Measurements from ENCODE around the gene CLSTN3.
A peak's percentile ranks its signal among the peaks of the same experiment; 100 is the strongest.

CLSTN3 gene

GRCh38 chr12:7128681-7129286 is 1.4 kb upstream of the CLSTN3 start, which contains the start of gene RBP5:
TSS of gene RBP5 (minus strand) at chr12:7128889. CDS start at chr12:7128775, 114 bp downstream.
- no peak for DNase-seq

GRCh38 chr12:7129287-7129871 is 792 bp upstream of the CLSTN3 start:
- no peak for DNase-seq

GRCh38 chr12:7130701-7131501 is 730 bp downstream of the CLSTN3 start:
- peak in 3 of 5 experiments; percentile 26 to 72 (median 51) for DNase-seq

- peak in 2 of 5 experiments; percentile 32 to 88 for DNase-seq
Measured at GRCh38 chr12:7131502-7131866, 1.3 kb downstream of the CLSTN3 start.

- DNase-seq: no peak
Measured at GRCh38 chr12:7134396-7135166, 4.4 kb downstream of the CLSTN3 start.

- no peak for DNase-seq
Measured at GRCh38 chr12:7136071-7136470, 5.9 kb downstream of the CLSTN3 start.

- DNase-seq: no peak
Measured at GRCh38 chr12:7136676-7137075, 6.5 kb downstream of the CLSTN3 start.

- DNase-seq: no peak
Measured at GRCh38 chr12:7137908-7138307, 7.7 kb downstream of the CLSTN3 start.

GRCh38 chr12:7139200-7139599 is 9.0 kb downstream of the CLSTN3 start:
- DNase-seq: no peak

GRCh38 chr12:7141351-7142005 is 11.3 kb downstream of the CLSTN3 start:
- no peak for DNase-seq

GRCh38 chr12:7142056-7142644 is 12.0 kb downstream of the CLSTN3 start:
- peak in 4 of 5 experiments; percentile 13 to 53 (median 39) for DNase-seq

GRCh38 chr12:7142809-7143465 is 12.8 kb downstream of the CLSTN3 start:
- DNase-seq: no peak

GRCh38 chr12:7143564-7143963 is 13.4 kb downstream of the CLSTN3 start:
- no peak for DNase-seq

GRCh38 chr12:7144414-7145120 is 14.4 kb downstream of the CLSTN3 start:
- peak in 1 of 5 experiments; percentile 36 for DNase-seq

GRCh38 chr12:7145671-7146070 is 15.5 kb downstream of the CLSTN3 start:
- DNase-seq: no peak

GRCh38 chr12:7146228-7146627 is 16.1 kb downstream of the CLSTN3 start:
- no peak for DNase-seq

- DNase-seq: no peak
Measured at GRCh38 chr12:7146906-7147305, 16.7 kb downstream of the CLSTN3 start.

GRCh38 chr12:7150356-7150755 is 20.2 kb downstream of the CLSTN3 start:
- DNase-seq: no peak

- DNase-seq: no peak
Measured at GRCh38 chr12:7150841-7151240, 20.7 kb downstream of the CLSTN3 start.

GRCh38 chr12:7151532-7151931 is 21.4 kb downstream of the CLSTN3 start:
- DNase-seq: no peak

- no peak for DNase-seq
Measured at GRCh38 chr12:7152818-7153217, 22.6 kb downstream of the CLSTN3 start.

Measured in T-helper 2 cell (primary cell).